ENCODE results near the gene NQO1. TPM values are rescaled to one million over a fixed set of nuclear protein-coding genes. Genes with fewer than 3 reads are reported as not detected.

NQO1 gene
- total RNA-seq, 2 donors from 2014 or later = 26.5 to 36.6 TPM

- intact Hi-C loops (cut with DNase I) = loop anchor here (5.0 kb wide), 1 partner anchor 47 kb away; no protein-coding TSS in a partner anchor
- Histone ChIP-seq H3K4me3 (peak within 1 kb of the TSS; percentile 85 to 96), H3K36me3 (replicated peaks in 1 of 2; ENCODE audit: insufficient read depth in 1 of 2, low read depth in 2 of 2) (peaks cover 0 to 7% of the 10 kb centered on the region in 2 donors), H3K27ac (peak within 1 kb of the TSS; percentile 51 to 79 (median 69)), H3K27me3 (no peaks in the 10 kb centered on the region), H3K9me3 (no peaks in the 10 kb centered on the region), H3K4me1 (peaks cover 24% of the 10 kb centered on the region)
- WGBS, 2 donors = 0 to 2% methylated on average over 12 to 58 of the region's 58 CpGs
- DNase-seq (peak; percentile 96 to 98 (median 97)), ATAC-seq (peak; percentile 100)
- peak; percentile 22 to 89 (median 82) for TF ChIP-seq POLR2A (IDR thresholded peaks at IDR 0.05)
- TF ChIP-seq, protein P1, sequence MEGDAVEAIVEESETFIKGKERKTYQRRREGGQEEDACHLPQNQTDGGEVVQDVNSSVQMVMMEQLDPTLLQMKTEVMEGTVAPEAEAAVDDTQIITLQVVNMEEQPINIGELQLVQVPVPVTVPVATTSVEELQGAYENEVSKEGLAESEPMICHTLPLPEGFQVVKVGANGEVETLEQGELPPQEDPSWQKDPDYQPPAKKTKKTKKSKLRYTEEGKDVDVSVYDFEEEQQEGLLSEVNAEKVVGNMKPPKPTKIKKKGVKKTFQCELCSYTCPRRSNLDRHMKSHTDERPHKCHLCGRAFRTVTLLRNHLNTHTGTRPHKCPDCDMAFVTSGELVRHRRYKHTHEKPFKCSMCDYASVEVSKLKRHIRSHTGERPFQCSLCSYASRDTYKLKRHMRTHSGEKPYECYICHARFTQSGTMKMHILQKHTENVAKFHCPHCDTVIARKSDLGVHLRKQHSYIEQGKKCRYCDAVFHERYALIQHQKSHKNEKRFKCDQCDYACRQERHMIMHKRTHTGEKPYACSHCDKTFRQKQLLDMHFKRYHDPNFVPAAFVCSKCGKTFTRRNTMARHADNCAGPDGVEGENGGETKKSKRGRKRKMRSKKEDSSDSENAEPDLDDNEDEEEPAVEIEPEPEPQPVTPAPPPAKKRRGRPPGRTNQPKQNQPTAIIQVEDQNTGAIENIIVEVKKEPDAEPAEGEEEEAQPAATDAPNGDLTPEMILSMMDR (IDR thresholded peaks at IDR 0.05) = peak; percentile 96 to 100 (median 99)
These were observed 28.3 kb upstream of the NQO1 start, which contains the start of gene NOB1 for GRCh38 chr16:69754469-69755310. NOB1 (minus strand) TSS chr16:69754926; CDS start chr16:69754910, 16 bp downstream.

DNA sequence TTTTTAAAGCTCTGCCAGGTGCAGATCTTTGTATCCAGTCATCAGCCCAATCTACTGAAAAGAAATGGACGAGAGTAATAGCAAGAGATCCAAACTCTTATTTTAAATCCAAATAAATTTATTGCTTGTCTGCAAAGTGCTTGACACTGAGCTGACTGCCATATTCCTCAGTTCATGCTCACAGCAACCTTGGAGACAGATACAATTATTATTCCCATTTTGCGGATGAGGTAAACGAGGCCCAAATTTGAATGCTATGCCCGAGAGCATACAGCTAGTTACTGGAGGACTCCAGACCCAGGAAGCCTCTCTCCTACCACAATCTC is 27.7 kb upstream of the NQO1 start:
- no peak for DNase-seq
- 4 to 10% methylated on average over 4 of the region's 4 CpGs for WGBS, 2 donors
- intact Hi-C loops (cut with DNase I) = loop anchor here (5.0 kb wide), 1 partner anchor 47 kb away; no protein-coding TSS in a partner anchor
- no peaks in the 10 kb centered on the region for H3K27me3 ChIP-seq
- H3K9me3 ChIP-seq = no peaks in the 10 kb centered on the region
- H3K36me3 ChIP-seq (replicated peaks in 1 of 2; ENCODE audit: insufficient read depth in 1 of 2, low read depth in 2 of 2) = peaks cover 2 to 10% of the 10 kb centered on the region in 2 donors
- peak overlapping the region; percentile 85 to 96 for H3K4me3 ChIP-seq
- peaks cover 24% of the 10 kb centered on the region for H3K4me1 ChIP-seq
- ATAC-seq = no peak
- no peak for TF ChIP-seq POLR2A (IDR thresholded peaks at IDR 0.05)
- TF ChIP-seq, protein P1 (IDR thresholded peaks at IDR 0.05) = no peak
- H3K27ac ChIP-seq = peak overlapping the region in 3 of 4 donors; percentile 59 to 79 (median 79)

DNA sequence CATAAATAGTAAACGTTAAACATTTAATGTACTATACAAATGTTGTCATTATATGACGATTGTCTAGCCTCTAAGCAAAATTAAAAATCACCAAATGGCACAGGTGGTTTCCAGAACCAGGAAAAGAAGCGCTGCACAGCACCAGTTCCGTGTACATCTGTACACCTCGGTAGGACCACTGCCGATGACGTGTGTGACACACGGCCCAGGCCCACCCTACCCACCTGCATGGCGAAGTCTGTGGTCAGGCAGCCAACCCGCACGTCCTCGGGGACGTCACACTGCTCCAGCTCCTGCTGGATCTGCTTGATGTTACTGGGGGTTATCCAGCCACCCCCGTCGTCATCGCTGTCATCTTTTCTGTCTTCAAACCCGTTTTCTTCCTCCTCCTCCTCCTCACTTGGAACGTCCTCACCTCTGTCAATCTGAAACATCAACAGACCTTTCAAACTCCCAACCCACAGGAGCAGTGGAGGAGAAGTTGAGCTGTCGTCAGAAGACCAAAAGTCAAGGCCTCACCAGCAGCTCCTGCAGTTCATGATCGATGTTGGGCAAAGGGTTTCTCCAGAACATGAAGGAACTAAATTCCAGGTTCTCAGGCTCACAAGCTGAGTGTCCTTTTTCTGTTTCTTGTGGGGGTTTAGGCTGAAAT is 22.5 kb upstream of the NQO1 start:
- Histone ChIP-seq H3K27me3 (no peaks in the 10 kb centered on the region), H3K9me3 (no peaks in the 10 kb centered on the region), H3K4me3 (no peak overlapping the region), H3K4me1 (peaks cover 18% of the 10 kb centered on the region), H3K27ac (no peak overlapping the region), H3K36me3 (replicated peaks in 1 of 2; ENCODE audit: insufficient read depth in 1 of 2, low read depth in 2 of 2) (peaks cover 13 to 51% of the 10 kb centered on the region in 2 donors)
- TF ChIP-seq, protein P1 (IDR thresholded peaks at IDR 0.05) = no peak
- no peak for TF ChIP-seq POLR2A (IDR thresholded peaks at IDR 0.05)
- 81 to 85% methylated on average over 20 of the region's 20 CpGs for WGBS, 2 donors
- ATAC-seq (no peak), DNase-seq (no peak)
- intact Hi-C loops (cut with DNase I) = no loop called here

DNA sequence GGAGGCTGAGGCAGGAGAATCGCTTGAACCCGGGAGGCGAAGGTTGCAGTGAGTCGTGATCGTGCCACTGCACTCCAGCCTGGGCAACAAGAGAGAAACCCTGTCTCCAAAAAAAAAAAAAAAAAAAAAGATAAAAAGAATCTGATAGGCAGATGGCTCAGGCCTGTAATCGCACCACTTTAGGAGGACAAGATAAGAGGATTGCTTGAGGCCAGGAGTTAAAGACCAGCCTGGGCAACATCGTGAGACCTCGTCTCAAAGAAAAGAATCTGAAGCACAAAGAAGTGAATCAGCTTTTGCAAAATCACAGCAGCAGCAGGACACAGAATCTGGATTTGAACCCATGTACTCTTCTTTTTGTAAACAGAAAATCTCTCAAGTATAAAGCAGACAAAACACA is 20.8 kb upstream of the NQO1 start:
- intact Hi-C loops (cut with DNase I) = no loop called here
- no peak overlapping the region for H3K27ac ChIP-seq
- TF ChIP-seq, protein P1 (IDR thresholded peaks at IDR 0.05) = no peak
- TF ChIP-seq POLR2A (IDR thresholded peaks at IDR 0.05) = no peak
- H3K4me1 ChIP-seq = peaks cover under 1% of the 10 kb centered on the region
- H3K4me3 ChIP-seq = no peak overlapping the region
- DNase-seq (no peak), ATAC-seq (no peak)
- H3K27me3 ChIP-seq = no peaks in the 10 kb centered on the region
- H3K36me3 ChIP-seq (replicated peaks in 1 of 2; ENCODE audit: insufficient read depth in 1 of 2, low read depth in 2 of 2) = peaks cover 13 to 59% of the 10 kb centered on the region in 2 donors
- 89 to 91% methylated on average over 8 of the region's 8 CpGs for WGBS, 2 donors
- no peaks in the 10 kb centered on the region for H3K9me3 ChIP-seq

Data from body of pancreas (tissue), 4 donors.